ENCODE measurements around the gene TTF1. TPM values are rescaled to one million over a fixed set of nuclear protein-coding genes. Genes with fewer than 3 reads are reported as not detected.

TTF1 gene
- total and polyA plus RNA-seq, 2 of the 13 experiments (the other 11 are each of a cell fraction or from before 2014, with no cell fraction given) = 3.4 to 9.8 TPM

GRCh38 chr9:132354637-132355355 lies 51.8 kb downstream of the TTF1 start, which contains the start of gene SETX (continued):
- TF ChIP-seq JDP2 (CRISPR knock-in tag; IDR thresholded peaks at IDR 0.05; ENCODE audit: borderline replicate concordance) (no peak), ZBTB7B (CRISPR knock-in tag; IDR thresholded peaks at IDR 0.05) (peak; percentile 66), ZNF282 (IDR thresholded peaks at IDR 0.05; ENCODE audit: partially characterized antibody) (no peak), PHF8 (CRISPR knock-in tag; IDR thresholded peaks at IDR 0.05) (peak; percentile 96), ZNF589 (CRISPR knock-in tag; conservative IDR thresholded peaks at IDR 0.05) (no peak; the same call in 1 of the 2 replicates), ZSCAN31 (CRISPR knock-in tag; IDR thresholded peaks at IDR 0.05; ENCODE audit: low read depth) (0 out of 2 replicates have a peak, but pooled peaks have one; percentile 55), ZNF792 (CRISPR knock-in tag; IDR thresholded peaks at IDR 0.05) (peak; percentile 32; the same call in 1 of the 2 replicates), RXRA (CRISPR knock-in tag; IDR thresholded peaks at IDR 0.05) (no peak), ZNF737 (CRISPR knock-in tag; IDR thresholded peaks at IDR 0.05; ENCODE audit: borderline replicate concordance) (no peak), FOXO1 (CRISPR knock-in tag; IDR thresholded peaks at IDR 0.05) (peak; percentile 52; the same call in 1 of the 2 replicates), TAF1 (CRISPR knock-in tag; IDR thresholded peaks at IDR 0.05) (peak; percentile 93), SMAD3 (CRISPR knock-in tag; IDR thresholded peaks at IDR 0.05) (0 out of 2 replicates have a peak, but pooled peaks have one; percentile 44), SIX1 (CRISPR knock-in tag; IDR thresholded peaks at IDR 0.05; ENCODE audit: borderline replicate concordance) (no peak), PBX2 (CRISPR knock-in tag; IDR thresholded peaks at IDR 0.05) (no peak), LBX2 (CRISPR knock-in tag; IDR thresholded peaks at IDR 0.05; ENCODE audit: borderline replicate concordance) (0 out of 2 replicates have a peak, but pooled peaks have one; percentile 46), ATAD3A (CRISPR knock-in tag; IDR thresholded peaks at IDR 0.05) (no peak), TFDP2 (CRISPR knock-in tag; IDR thresholded peaks at IDR 0.05) (peak; percentile 50), ZNF740 (CRISPR knock-in tag; IDR thresholded peaks at IDR 0.05) (no peak), KLF16 (CRISPR knock-in tag; IDR thresholded peaks at IDR 0.05) (peak in 1 of 2 experiments; percentile 53; a peak in 1 of 4 replicates)

All from HepG2 (cell line).